ENCODE measurements around the gene SELENOK.
"Not testable (repeated sequence)": the region's sequence is repeated elsewhere in the genome, so short reads cannot be mapped to it uniquely, and the experiment has no call there.

The SELENOK gene

DNA sequence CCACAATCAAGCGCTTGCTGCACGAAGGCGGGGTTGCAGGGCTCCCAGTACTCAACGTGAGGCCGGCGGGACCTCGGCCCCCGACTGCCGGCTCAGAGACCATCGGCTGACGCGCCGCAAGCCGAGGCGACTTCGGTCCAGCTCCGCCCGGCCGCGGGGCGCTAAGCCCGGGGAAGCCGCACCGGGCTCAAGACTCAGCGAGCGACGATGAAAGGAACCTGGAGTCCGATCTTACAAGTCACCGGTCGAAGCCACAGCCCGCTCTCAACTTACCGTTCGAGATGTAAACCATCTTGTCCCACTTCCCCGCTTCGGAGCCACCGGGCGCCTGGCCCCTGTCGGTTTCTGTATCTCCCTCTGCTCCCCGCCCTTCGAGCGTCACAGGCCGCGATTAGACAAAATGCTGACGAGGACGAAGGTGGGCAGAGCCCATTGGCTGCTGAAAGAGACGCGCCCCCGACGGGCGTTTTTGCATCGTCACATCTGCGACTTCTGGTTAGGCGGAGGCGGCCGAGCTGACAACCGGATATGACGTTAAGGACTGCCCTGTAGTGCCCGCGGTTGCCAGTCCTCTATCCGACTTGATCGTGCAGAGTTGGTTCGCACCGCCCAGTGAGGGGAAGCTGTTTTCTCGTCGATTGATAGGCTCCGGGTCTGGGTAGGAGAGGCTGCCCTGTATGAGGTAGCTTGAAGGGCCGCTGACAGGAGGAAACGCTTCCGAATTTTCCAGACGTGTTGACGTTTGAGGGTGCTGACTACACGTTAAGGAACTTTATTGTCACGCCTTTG, at the start of gene SELENOK:
Gene SELENOK, minus strand, starts transcription at position 363 of the 789 bp plus-strand sequence.
- peak; percentile 79 to 88 for DNase-seq (ENCODE audit: low read depth in 2 of 2)

DNA sequence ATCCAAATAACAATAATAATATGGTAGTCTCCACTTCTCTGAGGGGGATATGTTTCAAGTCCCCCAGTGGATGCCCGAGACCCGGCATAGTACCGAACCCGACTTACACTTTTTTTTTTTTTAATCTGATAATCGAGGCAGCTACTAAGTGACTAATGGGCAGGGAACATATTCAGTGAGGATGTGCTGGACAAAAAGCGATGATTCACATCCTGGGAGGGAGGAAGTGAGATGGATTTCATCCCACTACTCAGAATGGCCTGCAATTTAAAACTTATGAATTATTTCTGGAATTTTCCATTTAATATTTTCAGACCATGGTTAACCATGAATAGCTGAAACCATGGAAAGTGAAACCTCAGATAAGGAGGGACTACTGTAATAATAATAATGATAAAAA, 49.5 kb upstream of the SELENOK start:
- DNase-seq (ENCODE audit: low read depth in 2 of 2) = no peak

DNA sequence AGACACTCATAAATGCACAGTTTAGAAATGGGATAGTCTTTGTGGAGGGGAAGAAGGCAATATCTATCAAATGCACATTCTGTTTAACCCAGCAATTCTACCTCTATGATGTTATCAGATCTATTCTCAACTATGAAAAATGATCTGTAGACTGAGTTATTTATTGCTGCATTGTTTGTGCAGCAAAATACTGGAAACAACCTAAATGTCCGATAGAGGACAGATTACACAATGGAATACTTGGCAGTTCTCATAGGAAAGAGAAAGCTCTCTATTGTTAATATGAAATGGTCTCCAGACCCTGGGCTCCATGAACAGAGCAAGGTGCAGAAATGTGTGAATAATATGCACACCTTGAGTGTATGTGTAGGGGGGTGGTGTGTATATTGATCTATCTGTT, 49.0 kb upstream of the SELENOK start:
- DNase-seq (ENCODE audit: low read depth in 2 of 2) = no peak

DNA sequence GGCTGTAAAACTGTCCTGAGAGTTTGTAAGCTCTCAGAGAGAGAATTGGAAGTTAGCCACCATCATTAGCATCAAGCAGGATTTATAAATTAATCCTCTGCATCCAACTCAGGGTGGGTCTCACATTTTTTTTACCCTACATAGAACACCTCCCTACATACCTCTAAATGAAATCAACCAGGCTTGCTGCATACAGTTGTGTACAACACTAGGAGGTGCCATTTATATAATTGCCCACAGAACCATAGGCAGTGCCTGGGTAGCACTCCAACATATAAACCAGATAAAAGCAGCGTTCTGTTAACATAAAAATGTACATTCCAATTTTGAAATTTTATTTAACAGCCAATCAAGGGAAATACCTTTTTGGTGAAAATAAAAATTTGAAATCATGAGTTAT, 48.2 kb upstream of the SELENOK start:
- DNase-seq (ENCODE audit: low read depth in 2 of 2) = no peak

DNA sequence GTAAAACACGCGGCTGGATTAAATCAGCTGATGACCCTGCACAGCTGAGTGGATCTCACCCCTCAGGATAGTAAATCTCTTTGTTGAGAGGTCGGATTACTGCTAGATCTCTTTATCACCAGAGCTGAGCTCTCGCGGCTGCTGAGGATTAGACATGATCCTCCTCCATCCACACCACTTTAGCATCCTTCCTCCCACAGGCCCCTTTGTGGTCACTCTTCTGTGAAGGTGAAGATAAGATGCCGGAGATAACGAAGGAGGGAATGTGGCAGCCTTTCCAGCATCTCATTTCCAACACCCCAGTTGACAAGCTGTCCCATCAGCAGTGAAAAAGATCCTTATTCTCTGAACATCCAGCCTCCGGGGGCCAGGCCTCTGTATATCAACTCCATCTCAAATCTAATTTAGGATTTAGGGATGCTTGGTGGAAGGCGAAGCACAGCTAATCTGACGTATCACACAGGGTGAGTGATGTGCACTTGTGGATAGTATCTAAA, 47.5 kb upstream of the SELENOK start:
- no peak for DNase-seq (ENCODE audit: low read depth in 2 of 2)

DNA sequence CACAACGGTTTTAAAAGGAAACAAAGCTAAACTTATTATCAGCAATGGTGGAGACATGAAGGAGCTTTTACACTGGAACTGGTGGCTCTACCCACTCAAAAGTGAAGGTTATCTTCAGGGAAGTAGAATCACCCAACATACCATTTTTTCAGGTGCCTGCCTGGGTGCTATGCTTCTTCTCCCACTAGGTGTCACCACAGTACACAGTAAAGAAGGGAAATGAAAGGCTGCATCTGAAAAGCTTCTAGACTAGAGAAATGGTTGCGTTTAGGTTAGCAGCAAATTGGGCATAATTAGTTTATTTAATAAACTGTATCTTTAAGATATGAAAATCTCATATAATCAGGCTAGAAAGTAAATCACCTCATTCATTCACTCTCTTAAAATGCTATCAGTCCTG, 47.0 kb upstream of the SELENOK start:
- no peak for DNase-seq (ENCODE audit: low read depth in 2 of 2)

DNA sequence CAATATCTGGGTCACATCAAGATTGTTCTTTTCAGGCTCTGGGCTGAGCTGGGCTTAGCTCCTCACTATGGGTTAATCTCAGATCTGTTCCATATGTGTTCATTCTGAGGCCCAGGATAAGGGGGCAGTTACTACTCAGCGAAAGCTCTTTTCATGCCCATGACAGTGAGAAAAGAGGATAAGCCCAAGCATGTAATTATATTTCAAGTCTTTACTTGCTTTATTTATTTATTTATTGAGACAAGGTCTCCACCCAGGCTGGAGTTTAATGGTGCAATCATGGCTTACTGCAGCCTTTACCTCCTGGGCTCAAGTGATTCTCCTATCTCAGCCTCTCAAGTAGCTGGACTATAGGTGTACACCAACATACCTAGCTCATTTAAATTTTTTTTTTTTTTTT, 44.7 kb upstream of the SELENOK start:
- DNase-seq (ENCODE audit: low read depth in 2 of 2) = no peak

DNA sequence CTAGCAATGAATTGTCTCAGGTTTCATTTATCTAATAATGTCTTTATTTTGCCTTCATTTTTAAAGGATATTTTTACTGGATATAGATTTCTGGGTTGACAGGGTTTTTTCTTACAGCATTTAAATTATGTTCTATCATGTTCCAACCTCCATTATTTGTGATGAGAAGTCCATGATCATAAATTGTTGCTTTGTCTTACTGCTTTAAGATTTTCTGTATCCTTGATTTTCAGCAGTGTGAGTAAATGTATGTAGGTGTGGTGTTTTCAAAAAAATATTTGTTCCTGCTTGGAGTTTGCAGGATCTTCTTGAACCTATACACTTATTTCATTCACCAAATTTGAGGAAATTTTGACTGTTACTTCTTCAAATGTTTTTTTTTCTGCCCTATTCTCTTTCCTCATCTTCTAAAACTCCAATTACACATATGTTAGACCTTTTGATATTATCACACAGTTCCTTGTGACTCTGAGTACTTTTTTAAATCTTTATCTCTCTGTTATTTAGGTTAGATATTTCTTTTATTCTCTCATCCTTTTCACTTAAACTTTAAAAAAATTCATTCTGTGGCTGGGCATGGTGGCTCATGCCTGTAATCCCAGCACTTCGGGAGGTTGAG, 43.7 kb upstream of the SELENOK start:
- DNase-seq (ENCODE audit: low read depth in 2 of 2) = no peak

DNA sequence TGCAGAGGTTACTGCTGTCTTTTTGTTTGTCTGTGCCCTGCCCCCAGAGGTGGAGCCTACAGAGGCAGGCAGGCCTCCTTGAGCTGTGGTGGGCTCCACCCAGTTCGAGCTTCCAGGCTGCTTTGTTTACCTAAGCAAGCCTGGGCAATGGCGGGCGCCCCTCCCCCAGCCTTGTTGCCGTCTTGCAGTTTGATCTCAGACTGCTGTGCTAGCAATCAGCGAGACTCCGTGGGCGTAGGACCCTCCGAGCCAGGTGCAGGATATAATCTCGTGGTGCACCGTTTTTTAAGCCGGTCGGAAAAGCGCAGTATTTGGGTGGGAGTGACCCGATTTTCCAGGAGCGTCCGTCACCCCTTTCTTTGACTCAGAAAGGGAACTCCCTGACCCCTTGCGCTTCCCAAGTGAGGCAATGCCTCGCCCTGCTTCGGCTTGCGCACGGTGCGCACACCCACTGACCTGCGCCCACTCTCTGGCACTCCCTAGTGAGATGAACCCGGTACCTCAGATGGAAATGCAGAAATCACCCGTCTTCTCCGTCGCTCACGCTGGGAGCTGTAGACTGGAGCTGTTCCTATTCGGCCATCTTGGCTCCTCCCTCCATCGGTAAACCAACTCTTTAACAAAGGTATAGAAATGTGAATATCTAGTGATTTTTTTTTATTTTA, 35.7 kb upstream of the SELENOK start:
- not testable (repeated sequence) for DNase-seq (ENCODE audit: low read depth in 2 of 2)

DNA sequence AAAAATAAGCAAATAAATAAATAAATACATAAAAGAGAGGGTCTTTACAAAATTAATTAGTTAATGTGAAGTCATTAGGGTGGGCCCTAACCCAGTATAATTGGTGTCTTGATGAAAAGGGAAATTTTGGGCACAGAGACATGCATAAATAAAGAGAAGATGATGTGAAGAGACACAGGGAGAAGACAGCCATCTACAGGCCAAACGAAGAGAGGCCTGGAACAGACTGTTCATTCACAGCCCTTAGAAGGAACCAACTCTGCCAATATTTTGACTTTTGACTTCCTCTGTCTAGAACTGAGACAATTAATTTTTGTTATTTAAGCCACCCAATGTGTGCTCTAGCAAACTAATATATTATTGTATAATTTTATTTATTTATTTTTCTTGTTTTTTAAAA, 29.6 kb upstream of the SELENOK start:
- no peak for DNase-seq (ENCODE audit: low read depth in 2 of 2)

DNA sequence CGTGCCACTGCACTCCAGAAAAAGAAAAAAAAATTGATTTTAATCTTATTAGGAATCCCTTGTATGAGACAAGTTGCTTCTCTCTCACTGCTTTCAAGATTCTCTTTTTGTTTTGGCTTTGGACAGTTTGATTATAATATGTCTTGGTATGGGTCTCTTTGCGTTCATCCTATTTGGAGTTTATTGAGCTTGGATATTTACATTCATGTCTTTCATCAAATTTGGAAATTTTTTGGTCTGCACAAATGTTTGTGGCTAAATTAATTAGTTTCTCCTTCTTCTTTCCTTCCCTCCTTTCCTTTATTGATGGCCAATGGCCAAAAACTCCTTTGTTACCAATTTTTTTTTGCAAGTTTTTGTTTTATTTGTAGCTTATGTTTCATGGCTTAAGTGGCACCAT, 28.1 kb upstream of the SELENOK start:
- no peak for DNase-seq (ENCODE audit: low read depth in 2 of 2)

DNA sequence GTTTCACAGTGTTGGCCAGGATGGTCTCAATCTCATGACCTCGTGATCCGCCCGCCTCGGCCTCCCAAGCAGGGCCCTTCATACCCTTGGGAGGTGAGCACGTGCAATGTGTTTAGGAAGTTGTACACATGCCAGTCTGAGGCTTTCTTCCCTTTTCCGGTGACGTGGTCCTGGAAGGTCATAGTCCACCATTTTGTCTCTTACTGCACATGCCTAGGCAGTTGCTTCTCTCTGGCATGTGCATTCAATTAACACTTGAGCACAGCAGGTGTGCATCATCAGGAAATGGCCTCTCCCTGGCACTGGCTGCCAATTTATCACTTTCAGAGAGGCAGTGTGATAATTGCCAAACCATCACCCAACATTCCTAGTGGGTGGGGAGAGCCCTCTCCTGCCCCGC, 21.7 kb upstream of the SELENOK start:
- DNase-seq (ENCODE audit: low read depth in 2 of 2) = no peak

DNA sequence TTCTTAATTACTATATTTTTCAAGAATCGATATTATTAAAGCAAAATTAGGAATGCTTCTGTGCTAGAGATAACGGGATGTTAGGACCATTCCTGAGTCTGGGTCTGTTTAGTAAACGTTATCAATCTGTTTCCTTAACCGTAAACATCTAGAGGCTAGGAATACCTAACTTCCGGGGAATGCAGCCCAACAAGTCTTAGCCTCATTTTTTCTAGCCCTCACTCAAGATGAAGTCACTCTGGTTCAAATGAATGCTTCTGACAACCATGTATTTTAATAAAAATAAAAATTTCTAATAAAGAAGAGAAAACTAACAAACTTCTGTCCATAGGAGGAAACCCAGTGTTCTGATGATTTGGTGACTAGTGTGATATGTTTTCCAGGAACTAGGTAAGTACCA, 11.1 kb upstream of the SELENOK start:
- no peak for DNase-seq (ENCODE audit: low read depth in 2 of 2)

DNA sequence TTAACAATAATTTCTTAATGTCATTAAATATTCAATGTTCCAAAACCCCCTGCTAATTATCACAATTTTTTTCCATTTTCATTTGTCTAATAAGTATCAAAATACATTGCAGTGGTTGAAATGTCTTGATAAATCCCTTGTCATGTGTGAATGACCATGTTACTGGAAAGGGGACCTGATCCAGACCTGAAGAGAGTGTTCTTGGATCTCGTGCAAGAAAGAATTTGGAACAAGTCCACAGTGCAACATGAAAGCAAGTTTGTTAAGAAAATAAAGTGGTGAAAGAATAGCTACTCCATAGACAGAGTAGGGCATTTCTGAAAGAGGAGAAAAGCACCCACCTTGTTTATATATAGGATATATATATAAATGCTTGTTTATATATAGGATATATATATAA, 10.4 kb upstream of the SELENOK start:
- no peak for DNase-seq (ENCODE audit: low read depth in 2 of 2)

DNA sequence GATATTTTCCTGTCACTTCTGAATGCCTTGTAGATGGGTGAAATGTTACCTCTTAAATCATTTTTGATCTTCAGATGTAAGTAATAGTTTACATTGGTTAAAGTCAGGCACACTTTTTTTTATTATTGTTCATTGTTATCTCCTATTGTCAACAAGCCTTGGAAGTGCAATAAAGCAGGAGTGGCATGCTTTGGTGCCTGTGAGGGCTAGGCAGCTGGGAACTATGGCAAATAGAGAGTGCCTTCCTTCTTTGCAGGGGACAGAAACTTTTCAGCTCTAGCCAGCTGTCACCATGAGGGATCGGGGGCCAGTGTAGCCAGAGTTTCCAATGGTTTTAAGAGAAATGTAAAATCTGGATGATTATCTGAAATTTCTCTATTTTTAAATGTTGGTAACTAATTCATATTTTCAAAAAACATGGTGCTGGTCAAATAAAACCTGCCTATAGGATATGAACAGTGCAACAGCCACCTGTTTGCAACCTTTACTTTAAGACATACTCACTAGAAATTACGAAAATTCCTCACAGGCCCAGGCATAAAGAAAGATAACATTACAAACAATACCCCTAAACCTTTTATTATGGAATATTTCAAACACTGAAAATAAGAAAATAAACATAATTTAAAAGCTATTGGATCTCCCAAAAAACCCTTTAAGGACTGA, 9.1 kb upstream of the SELENOK start:
- DNase-seq (ENCODE audit: low read depth in 2 of 2) = no peak

DNA sequence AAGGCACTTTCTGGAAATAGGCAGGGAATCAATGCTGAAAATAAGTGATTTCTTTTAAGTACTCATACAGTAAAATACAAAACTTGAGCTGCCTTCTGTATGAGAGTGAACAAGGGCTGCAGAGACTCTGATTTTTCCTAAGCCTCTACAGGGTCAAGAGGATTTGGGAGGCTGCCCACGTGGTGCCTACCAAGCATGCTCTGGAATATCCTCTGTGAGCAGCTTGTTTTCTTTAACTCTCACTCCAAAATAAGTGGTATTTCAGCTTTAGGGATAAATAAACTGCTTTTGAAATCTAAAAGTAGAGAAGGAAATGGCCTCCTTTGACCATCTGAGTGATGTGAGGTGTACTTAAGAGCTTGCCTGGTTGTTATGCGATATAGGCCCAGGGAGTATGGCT, 8.1 kb upstream of the SELENOK start:
- no peak for DNase-seq (ENCODE audit: low read depth in 2 of 2)

DNA sequence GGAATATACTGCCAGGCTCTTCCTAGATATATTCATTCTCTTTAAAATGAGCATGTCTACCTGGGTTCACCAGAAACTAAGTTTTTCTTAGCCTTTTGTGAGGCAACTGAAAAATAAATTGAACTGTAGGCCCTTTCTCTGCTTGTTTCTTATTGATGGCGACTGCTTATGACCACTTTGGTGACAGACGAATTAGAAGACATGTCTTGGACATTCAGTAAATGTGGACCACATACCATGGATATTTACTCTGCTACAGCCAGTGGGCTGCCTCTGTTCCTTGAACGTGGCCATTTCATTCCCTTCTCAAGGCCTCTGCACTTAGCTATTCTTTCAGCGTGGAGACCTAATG, 603 bp upstream of the SELENOK start:
- DNase-seq (ENCODE audit: low read depth in 2 of 2) = no peak

DNA sequence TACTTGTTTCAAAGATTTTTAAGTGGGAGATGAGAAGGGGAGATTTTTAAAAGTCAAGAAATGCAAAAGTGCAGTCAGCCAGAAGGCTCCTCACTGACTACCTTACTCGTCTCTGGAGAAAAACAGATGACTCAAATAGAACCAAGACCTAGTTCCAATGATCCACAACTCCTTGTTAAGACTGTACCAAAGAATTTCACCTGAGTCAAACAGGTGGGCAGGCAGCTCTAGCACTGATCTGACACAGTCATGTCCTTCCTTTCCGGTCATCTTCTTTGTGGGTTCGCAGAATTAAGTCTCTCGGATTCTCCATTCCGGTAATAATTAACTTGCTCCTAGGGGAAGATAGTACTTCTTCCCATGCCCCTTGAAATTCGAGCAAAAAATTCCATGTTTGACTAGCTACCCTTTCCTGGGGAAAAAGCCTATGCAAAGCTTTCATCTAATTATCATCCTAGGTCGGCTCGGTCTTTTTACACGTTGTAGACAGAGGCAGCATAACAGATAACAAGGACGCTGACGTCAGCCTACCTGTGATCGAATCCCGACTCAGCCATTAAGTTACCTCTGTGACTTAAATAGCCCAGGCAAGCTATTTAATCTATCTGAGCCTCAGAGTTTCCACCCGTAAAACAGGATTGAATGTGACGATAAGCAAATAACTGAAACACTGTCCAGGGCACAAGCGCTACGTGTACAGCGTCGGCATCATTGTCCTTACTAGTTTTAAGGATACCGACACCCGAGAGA, 758 bp downstream of the SELENOK start:
- DNase-seq (ENCODE audit: low read depth in 2 of 2) = peak in 1 of 2 donors; percentile 7

DNA sequence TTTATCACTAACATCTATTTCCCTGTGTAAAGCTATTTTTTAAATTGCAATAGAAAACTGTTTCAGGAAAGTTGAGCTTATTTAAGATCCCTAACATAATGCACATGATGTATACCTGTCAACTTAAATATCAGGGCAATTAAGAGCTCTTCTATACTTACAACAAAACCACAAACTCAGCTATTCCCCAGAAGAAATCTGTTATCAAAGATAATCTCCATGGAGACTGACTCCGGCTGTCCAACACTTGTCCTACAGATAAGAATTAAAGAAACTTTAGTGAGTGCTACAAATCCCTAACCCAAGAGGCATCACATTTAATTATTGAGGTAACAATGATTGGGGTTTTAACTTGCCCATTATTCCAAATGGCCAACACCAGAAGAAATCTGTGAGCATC, 3.4 kb downstream of the SELENOK start:
- DNase-seq (ENCODE audit: low read depth in 2 of 2) = no peak

DNA sequence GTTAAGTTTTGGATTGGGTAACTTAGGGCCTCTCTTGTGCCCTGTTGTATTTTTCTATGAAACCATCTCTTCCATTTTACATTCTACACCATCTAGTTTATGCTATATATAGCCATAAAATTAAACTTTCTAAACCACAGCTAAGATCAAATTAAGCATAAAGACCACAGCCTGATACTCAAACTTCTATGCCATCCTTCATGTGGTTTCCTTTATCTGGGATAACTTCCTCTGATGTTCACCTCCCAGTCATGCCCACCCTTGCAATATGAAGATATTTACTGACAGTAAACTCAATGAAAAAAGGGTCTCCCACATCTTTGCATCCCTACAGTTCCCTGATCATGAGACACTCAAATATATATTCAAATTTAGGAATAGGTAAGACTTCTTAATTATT, 4.2 kb downstream of the SELENOK start:
- DNase-seq (ENCODE audit: low read depth in 2 of 2) = no peak

DNA sequence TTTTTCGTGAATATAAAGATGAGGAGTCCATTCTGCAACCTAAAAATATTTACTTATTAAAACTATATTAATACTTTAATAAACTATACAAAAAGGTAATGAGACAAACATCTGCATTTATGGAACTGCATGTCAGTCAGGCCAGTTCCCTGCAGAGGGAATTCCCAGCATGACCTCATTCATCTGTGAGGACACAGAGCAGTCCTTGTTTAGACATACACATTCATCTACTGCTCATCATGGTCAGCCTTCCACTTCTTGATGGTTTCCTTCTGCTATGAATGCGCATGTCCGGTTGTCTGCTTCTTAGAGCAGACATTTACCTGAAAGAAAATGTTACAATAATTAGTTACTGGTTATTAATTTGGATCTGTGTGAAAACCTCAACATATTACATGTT, 6.4 kb downstream of the SELENOK start:
- no peak for DNase-seq (ENCODE audit: low read depth in 2 of 2)

DNA sequence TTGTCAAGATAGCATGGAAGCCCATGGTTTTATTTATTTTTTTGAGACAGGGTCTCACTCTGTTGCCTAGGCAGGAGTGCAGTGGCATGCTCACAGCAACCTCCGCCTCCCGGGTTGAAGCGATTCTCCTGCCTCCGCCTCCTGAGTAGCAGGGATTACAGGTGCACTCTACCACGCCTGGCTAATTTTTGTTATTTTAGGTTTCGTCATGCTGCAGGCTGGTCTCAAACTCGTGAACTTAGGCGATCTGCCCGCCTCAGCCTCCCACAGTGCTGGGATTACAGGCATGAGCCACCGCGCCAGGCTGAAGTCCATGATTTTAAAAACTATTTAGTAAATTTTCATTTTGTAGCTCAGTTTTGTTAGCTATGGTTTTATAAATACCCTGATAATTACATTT, 7.0 kb downstream of the SELENOK start:
- no peak for DNase-seq (ENCODE audit: low read depth in 2 of 2)

All from stimulated activated CD4-positive, alpha-beta T cell treated with anti-CD3 and anti-CD28 coated beads, Interleukin-1b, Interleukin-23, amount 100 ng/mL, for 1 hour (primary cell).